B cell (primary cell): ENCODE data around the gene MGARP. TPM values are rescaled to one million over a fixed set of nuclear protein-coding genes. Genes with fewer than 3 reads are reported as not detected.

Experiments
- ATAC-seq: fragments of 200-7000 bp; cut with Tn5 transposase; one replicate; pipeline ENCODE4 v1.10.0; 2021; ENCODE audit warnings: low read depth, mild to moderate bottlenecking, moderate number of reproducible peaks, moderate library complexity
- CTCF ChIA-PET: fragments of 350-600 bp; sonication (Branson Sonifier 250); formaldehyde crosslinking; loops from one replicate; lab custom pipeline; 2021; ENCODE audit warnings: antibody characterized with exemption, inconsistent platforms; lab: Charles Lee
- POLR2A ChIA-PET: fragments of 350-600 bp; sonication (Branson Sonifier 250); formaldehyde crosslinking; loops from one replicate; lab custom pipeline; 2021; ENCODE audit warnings: antibody characterized with exemption; lab: Charles Lee
- DNase-seq: peaks from one replicate; pipeline ENCODE4 v3.0.0; 2013
- H2AFZ ChIP-seq: 2 replicates; pipeline ENCODE4 v1.6.1; 2012; ENCODE audit warnings: mild to moderate bottlenecking, low read depth, low read length; ENCODE audit not compliant: insufficient read depth, poor library complexity, severe bottlenecking
- H3K27ac ChIP-seq, 2 donors: 1 replicate in 1 of 2; 2 replicates in 1 of 2; pipeline ENCODE4 v1.5.1; 2012 to 2013; ENCODE audit warnings: low read length in 2 of 2, mild to moderate bottlenecking in 2 of 2, moderate library complexity in 1 of 2
- H3K27me3 ChIP-seq, 4 experiments: fragments of 200-600 bp in 1 of 4; sonication (generic) in 1 of 4; replicated peaks in 1 of 4; 1 replicate in 2 of 4; 2 replicates in 2 of 4; pipeline versions ENCODE4 v1.6.1 to v1.7.0; 2013 to 2016; ENCODE audit warnings: low read length in 3 of 4, mild to moderate bottlenecking in 2 of 4, mixed read lengths in 1 of 4, moderate library complexity in 1 of 4; ENCODE audit not compliant: insufficient read depth in 4 of 4, control insufficient read depth in 3 of 4; ENCODE audit errors: control extremely low read depth in 1 of 4
- H3K36me3 ChIP-seq, 2 experiments: replicated peaks in 1 of 2; 1 replicate in 1 of 2; 2 replicates in 1 of 2; pipeline versions ENCODE4 v1.6.1 to v1.7.1; 2013; ENCODE audit warnings: low read length in 1 of 2; ENCODE audit not compliant: insufficient read depth in 2 of 2, control insufficient read depth in 1 of 2; ENCODE audit errors: control extremely low read depth in 1 of 2, extremely low read depth in 1 of 2
- H3K4me1 ChIP-seq, 2 donors: fragments of 200-600 bp in 1 of 2; sonication (generic) in 1 of 2; 1 replicate in 1 of 2; 2 replicates in 1 of 2; pipeline versions ENCODE4 v1.5.1 to v1.6.1; 2013 to 2017; ENCODE audit warnings: low read length in 2 of 2; ENCODE audit not compliant: control insufficient read depth in 2 of 2, insufficient read depth in 2 of 2
- H3K4me2 ChIP-seq: replicated peaks from 2 replicates; pipeline ENCODE3; 2012; ENCODE audit warnings: mild to moderate bottlenecking, low read depth, low read length; ENCODE audit not compliant: poor library complexity, severe bottlenecking
- H3K4me3 ChIP-seq, 5 experiments: fragments of 200-600 bp in 1 of 5; sonication (generic) in 1 of 5; 1 replicate in 3 of 5; 2 replicates in 2 of 5; pipeline versions ENCODE4 v1.5.1 to v1.7.0; 2011 to 2016; ENCODE audit warnings: low read length in 4 of 5, mild to moderate bottlenecking in 4 of 5, low read depth in 2 of 5, control low read depth in 1 of 5, moderate library complexity in 1 of 5; ENCODE audit not compliant: insufficient read depth in 1 of 5; ENCODE audit errors: control extremely low read depth in 1 of 5, extremely low read depth in 1 of 5
- H3K79me2 ChIP-seq: fragments of 200-600 bp; sonication (generic); one replicate; pipeline ENCODE4 v1.6.0; 2016; ENCODE audit warnings: low read length; ENCODE audit not compliant: control insufficient read depth, insufficient read depth
- H3K9ac ChIP-seq: fragments of 200-600 bp; sonication (generic); 2 replicates; pipeline ENCODE4 v1.6.1; 2017; ENCODE audit warnings: mild to moderate bottlenecking, low read length, moderate library complexity
- H3K9me3 ChIP-seq, 3 donors: one replicate each; pipeline versions ENCODE4 v1.6.1 to v1.7.1; 2013; ENCODE audit warnings: low read length in 2 of 3; ENCODE audit not compliant: control insufficient read depth in 2 of 3, insufficient read depth in 1 of 3; ENCODE audit errors: control extremely low read depth in 1 of 3
- H4K20me1 ChIP-seq: 2 replicates; pipeline ENCODE4 v1.6.0; 2012; ENCODE audit warnings: mild to moderate bottlenecking, low read length; ENCODE audit not compliant: insufficient read depth, control insufficient read depth, poor library complexity, severe bottlenecking
- H3K27ac Mint-ChIP-seq: one replicate; pipeline ENCODE4 v1.8.0; 2021; ENCODE audit warnings: mixed read lengths
- H3K27me3 Mint-ChIP-seq: one replicate; pipeline ENCODE4 v1.8.0; 2021; ENCODE audit warnings: mixed read lengths
- H3K4me1 Mint-ChIP-seq: one replicate; pipeline ENCODE4 v1.8.0; 2021; ENCODE audit warnings: mixed read lengths
- H3K4me3 Mint-ChIP-seq: one replicate; pipeline ENCODE4 v1.8.0; 2021; ENCODE audit warnings: mixed read lengths
- H3K9me3 Mint-ChIP-seq: one replicate; pipeline ENCODE4 v1.8.0; 2022; ENCODE audit warnings: mixed read lengths; ENCODE audit not compliant: insufficient read depth
- CTCF ChIP-seq: fragments of 200-600 bp; IDR thresholded peaks from one replicate; pipeline ENCODE4 v1.8.0; 2022; ENCODE audit warnings: antibody characterized with exemption, mild to moderate bottlenecking
- EZH2 ChIP-seq: IDR thresholded peaks from 2 replicates; pipeline ENCODE4 v1.6.1; 2012; ENCODE audit warnings: borderline replicate concordance, low read depth, mild to moderate bottlenecking, moderate library complexity, low read length; ENCODE audit not compliant: insufficient read depth, poor library complexity, severe bottlenecking
- WGBS: methylation state at CpG from one replicate; pipeline ENCODE4 v1.1.5; 2013; ENCODE audit warnings: missing lambda C conversion rate; ENCODE audit not compliant: insufficient coverage; 5-methylcytosine and 5-hydroxymethylcytosine counted together
- intact Hi-C: fragments of 100-400 bp; cut with micrococcal nuclease; formaldehyde crosslinking; loops from one replicate; pipeline ENCODE4 v1.10.0; 2022
- polyA plus RNA-seq: library from polyadenylated mRNA; depleted of rRNA; stranded (reverse); fragments of >200 nt; gene quantifications from 2 replicates; pipeline ENCODE4 v1.2.3, GENCODE V29; 2012
- total RNA-seq, 2 donors: library from RNA; stranded (reverse); fragments of 120-200 nt in 1 of 2; gene quantifications; 1 replicate in 1 of 2; 2 replicates in 1 of 2; pipeline versions ENCODE4 v1.2.3 to v1.2.4, GENCODE V29; 2013 to 2022

MGARP gene
- total and polyA plus RNA-seq, 2 donors (not counting 1 experiment from before 2014, with no cell fraction given) = 0.28 TPM; not detected in 1

DNA sequence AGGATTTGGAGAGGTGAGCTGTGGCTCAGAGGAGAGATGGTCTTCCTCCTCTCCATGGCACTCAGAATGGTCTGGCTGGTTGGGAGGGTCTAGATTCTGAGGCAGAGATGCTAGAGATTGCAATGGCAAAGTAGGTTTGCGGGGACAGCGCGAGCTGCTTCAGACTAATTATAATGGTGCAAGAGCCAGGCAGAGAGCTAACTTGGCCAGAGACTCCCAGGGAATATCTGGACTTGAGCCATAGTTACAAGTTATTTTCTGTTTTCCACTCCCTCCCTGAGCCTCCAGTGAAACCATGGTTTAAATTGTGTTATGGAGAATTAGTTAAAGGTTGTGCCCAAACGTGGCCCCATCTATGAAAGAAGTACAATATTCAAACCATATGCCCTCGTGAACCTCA lies 58.3 kb downstream of the MGARP start:
- intact Hi-C loops = no loop called here
- Histone ChIP-seq H3K9me3 (no peaks in the 10 kb centered on the region), H3K4me1 (peaks cover 0 to 6% of the 10 kb centered on the region in 2 donors), H3K4me2 (no peak overlapping the region), H3K36me3 (no peaks in the 10 kb centered on the region), H3K9ac (no peak overlapping the region), H3K27ac (no peak overlapping the region), H3K4me3 (no peak overlapping the region), H2AFZ (no peak overlapping the region), H4K20me1 (no peaks in the 10 kb centered on the region), H3K79me2 (no peaks in the 10 kb centered on the region), H3K27me3 (no peaks in the 10 kb centered on the region)
- CTCF ChIA-PET = interaction anchor here (1.0 kb wide), 1 partner anchor 11 kb away, joined by 4 read pairs; no protein-coding TSS in a partner anchor
- ATAC-seq (no peak), DNase-seq (no peak)
- 100% methylated on average over 3 of the region's 5 CpGs for WGBS
- H3K27me3 Mint-ChIP-seq = no peaks in the 10 kb centered on the region
- H3K4me1 Mint-ChIP-seq = peaks cover 11% of the 10 kb centered on the region
- TF ChIP-seq CTCF (no peak), EZH2 (no peak)
- POLR2A ChIA-PET = no interaction called here
- no peak overlapping the region for H3K27ac Mint-ChIP-seq
- no peak overlapping the region for H3K4me3 Mint-ChIP-seq
- H3K9me3 Mint-ChIP-seq = no peaks in the 10 kb centered on the region

DNA sequence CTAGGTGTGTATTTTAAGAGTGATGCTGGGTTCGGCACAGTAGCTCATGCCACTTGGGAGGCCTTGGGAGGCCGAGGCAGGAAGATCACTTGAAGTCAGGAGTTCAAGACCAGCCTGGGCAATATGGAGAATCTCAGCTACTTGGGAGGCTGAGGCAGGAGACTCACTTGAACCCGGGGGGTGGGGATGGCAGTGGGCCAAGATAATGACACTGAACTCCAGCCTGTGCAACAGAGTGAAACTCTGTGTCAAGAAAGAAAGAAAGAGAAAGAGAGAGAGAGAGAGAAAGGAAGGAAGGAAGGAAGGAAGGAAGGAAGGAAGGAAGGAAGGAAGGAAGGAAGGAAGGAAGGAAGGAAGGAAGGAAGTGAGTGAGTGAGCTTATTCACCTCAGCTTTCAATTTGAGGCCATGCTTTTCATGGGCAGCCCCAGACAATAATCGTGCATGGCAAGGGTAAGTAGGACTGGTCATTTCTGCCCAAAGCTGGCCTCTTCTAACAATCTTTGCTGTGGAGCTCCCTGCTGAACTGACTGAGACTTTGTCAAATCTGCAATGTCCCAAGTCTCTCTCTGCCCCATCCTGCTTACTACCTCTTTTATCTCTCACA lies 60.5 kb downstream of the MGARP start:
- intact Hi-C loops = no loop called here
- H4K20me1 ChIP-seq = no peaks in the 10 kb centered on the region
- H3K27me3 ChIP-seq = no peaks in the 10 kb centered on the region
- peaks cover 4 to 12% of the 10 kb centered on the region in 2 donors for H3K4me1 ChIP-seq
- no peak overlapping the region for H2AFZ ChIP-seq
- H3K4me3 Mint-ChIP-seq = no peak overlapping the region
- H3K27ac Mint-ChIP-seq = peak overlapping the region; percentile 43
- H3K4me3 ChIP-seq = no peak overlapping the region
- no peaks in the 10 kb centered on the region for H3K27me3 Mint-ChIP-seq
- no peak overlapping the region for H3K4me2 ChIP-seq
- no peaks in the 10 kb centered on the region for H3K79me2 ChIP-seq
- POLR2A ChIA-PET = no interaction called here
- H3K9ac ChIP-seq = no peak overlapping the region
- TF ChIP-seq EZH2 = no peak
- TF ChIP-seq CTCF = no peak
- CTCF ChIA-PET = interaction anchor here (0.9 to 1.9 kb wide), 2 partner anchors 9 to 11 kb away, joined by 3 to 7 read pairs; no protein-coding TSS in a partner anchor
- WGBS = 92% methylated on average over 4 of the region's 4 CpGs
- no peaks in the 10 kb centered on the region for H3K36me3 ChIP-seq
- no peaks in the 10 kb centered on the region for H3K9me3 ChIP-seq
- ATAC-seq = no peak
- H3K9me3 Mint-ChIP-seq = no peaks in the 10 kb centered on the region
- peaks cover 17% of the 10 kb centered on the region for H3K4me1 Mint-ChIP-seq
- no peak overlapping the region for H3K27ac ChIP-seq
- no peak for DNase-seq
